Measurements from ENCODE around the gene PISD.

DNA sequence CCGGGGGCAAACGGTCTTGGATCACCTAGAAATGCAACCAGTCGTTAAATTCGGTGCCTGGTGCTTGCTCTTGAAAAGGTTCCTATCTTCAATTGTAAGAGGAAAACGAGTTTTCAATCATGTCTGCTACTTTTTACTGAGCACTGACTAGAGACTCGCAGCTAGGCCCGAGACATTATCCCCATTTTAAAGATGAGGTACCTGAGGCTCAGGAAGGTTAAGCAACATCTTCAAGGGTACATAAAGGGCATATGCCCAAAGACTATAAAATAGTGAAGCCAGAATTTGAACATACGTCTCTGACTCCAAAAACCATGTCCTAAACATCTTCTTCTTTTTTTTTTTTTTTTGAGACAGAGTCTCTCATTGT is 638 bp upstream of the PISD start:
- TF ChIP-seq, protein P1, sequence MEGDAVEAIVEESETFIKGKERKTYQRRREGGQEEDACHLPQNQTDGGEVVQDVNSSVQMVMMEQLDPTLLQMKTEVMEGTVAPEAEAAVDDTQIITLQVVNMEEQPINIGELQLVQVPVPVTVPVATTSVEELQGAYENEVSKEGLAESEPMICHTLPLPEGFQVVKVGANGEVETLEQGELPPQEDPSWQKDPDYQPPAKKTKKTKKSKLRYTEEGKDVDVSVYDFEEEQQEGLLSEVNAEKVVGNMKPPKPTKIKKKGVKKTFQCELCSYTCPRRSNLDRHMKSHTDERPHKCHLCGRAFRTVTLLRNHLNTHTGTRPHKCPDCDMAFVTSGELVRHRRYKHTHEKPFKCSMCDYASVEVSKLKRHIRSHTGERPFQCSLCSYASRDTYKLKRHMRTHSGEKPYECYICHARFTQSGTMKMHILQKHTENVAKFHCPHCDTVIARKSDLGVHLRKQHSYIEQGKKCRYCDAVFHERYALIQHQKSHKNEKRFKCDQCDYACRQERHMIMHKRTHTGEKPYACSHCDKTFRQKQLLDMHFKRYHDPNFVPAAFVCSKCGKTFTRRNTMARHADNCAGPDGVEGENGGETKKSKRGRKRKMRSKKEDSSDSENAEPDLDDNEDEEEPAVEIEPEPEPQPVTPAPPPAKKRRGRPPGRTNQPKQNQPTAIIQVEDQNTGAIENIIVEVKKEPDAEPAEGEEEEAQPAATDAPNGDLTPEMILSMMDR (IDR thresholded peaks at IDR 0.05): no peak
- TF ChIP-seq POLR2A (IDR thresholded peaks at IDR 0.05): no peak

Data from esophagus squamous epithelium (tissue), 4 donors.